Umbilical cord (tissue), 2 donors: ENCODE data around the gene ITGB3. TPM values are rescaled to one million over a fixed set of nuclear protein-coding genes. Genes with fewer than 3 reads are reported as not detected.
"Not testable (repeated sequence)": the region's sequence is repeated elsewhere in the genome, so short reads cannot be mapped to it uniquely, and the experiment has no call there.

Experiments
- DNase-seq: peaks from one replicate; pipeline ENCODE4 v3.0.0-alpha.2; 2015; ENCODE audit warnings: low spot score
- total RNA-seq: library from RNA; depleted of rRNA; stranded (reverse); fragments of >200 nt; gene quantifications from one replicate; pipeline ENCODE4 v1.2.3, GENCODE V29; 2014; ENCODE audit warnings: low replicate concordance; ENCODE audit not compliant: insufficient read depth

Gene ITGB3
- total RNA-seq, 1 donor from 2014 or later: 61.4 TPM

GRCh38 chr17:47222047-47222446, 31.6 kb upstream of the ITGB3 start:
- DNase-seq: no peak

- no peak for DNase-seq
Measured at GRCh38 chr17:47223007-47223406, 30.6 kb upstream of the ITGB3 start.

- DNase-seq: no peak
Measured at GRCh38 chr17:47223460-47223859, 30.2 kb upstream of the ITGB3 start.

GRCh38 chr17:47224077-47224476, 29.6 kb upstream of the ITGB3 start:
- DNase-seq: not testable (repeated sequence)

- DNase-seq: no peak
Measured at GRCh38 chr17:47224966-47225365, 28.7 kb upstream of the ITGB3 start.

GRCh38 chr17:47225436-47225858, 28.2 kb upstream of the ITGB3 start:
- DNase-seq: peak; percentile 82

- peak; percentile 37 for DNase-seq
Measured at GRCh38 chr17:47225911-47226688, 27.5 kb upstream of the ITGB3 start.

GRCh38 chr17:47227862-47228261, 25.8 kb upstream of the ITGB3 start:
- DNase-seq: no peak

- peak; percentile 94 for DNase-seq
Measured at GRCh38 chr17:47229535-47230443, 23.8 kb upstream of the ITGB3 start.

- DNase-seq: no peak
Measured at GRCh38 chr17:47230864-47231263, 22.8 kb upstream of the ITGB3 start.

GRCh38 chr17:47231334-47231733, 22.3 kb upstream of the ITGB3 start:
- DNase-seq: no peak

GRCh38 chr17:47231866-47232265, 21.8 kb upstream of the ITGB3 start:
- DNase-seq: no peak

GRCh38 chr17:47232465-47232864, 21.2 kb upstream of the ITGB3 start:
- no peak for DNase-seq

GRCh38 chr17:47235506-47235905, 18.1 kb upstream of the ITGB3 start:
- no peak for DNase-seq

- no peak for DNase-seq
Measured at GRCh38 chr17:47235923-47236322, 17.7 kb upstream of the ITGB3 start.

GRCh38 chr17:47237841-47238240, 15.8 kb upstream of the ITGB3 start:
- DNase-seq: no peak

- DNase-seq: no peak
Measured at GRCh38 chr17:47238321-47239010, 15.2 kb upstream of the ITGB3 start.

GRCh38 chr17:47239619-47239966, 14.0 kb upstream of the ITGB3 start:
- no peak for DNase-seq

- peak; percentile 91 for DNase-seq
Measured at GRCh38 chr17:47239967-47240651, 13.5 kb upstream of the ITGB3 start.

- DNase-seq: no peak
Measured at GRCh38 chr17:47240806-47241205, 12.8 kb upstream of the ITGB3 start.

GRCh38 chr17:47242648-47243047, 11.0 kb upstream of the ITGB3 start:
- DNase-seq: no peak
